Gastrocnemius medialis (tissue), 4 donors: ENCODE data around the gene GMPR.

Source experiments
- CTCF ChIP-seq, 5 experiments: fragments of 450-650 bp in 3 of 5; fragments of 200-600 bp in 2 of 5; sonication (generic) in 2 of 5; IDR thresholded peaks in 4 of 5; conservative IDR thresholded peaks in 1 of 5; 1 replicate in 4 of 5; 2 replicates in 1 of 5; pipeline ENCODE4 v1.5.1; 2016 to 2019; ENCODE audit warnings: antibody characterized with exemption in 5 of 5, mild to moderate bottlenecking in 3 of 5, moderate library complexity in 3 of 5
- POLR2A ChIP-seq, 2 donors: fragments of 450-650 bp; IDR thresholded peaks; one replicate each; pipeline ENCODE4 v1.6.1; 2017; ENCODE audit warnings: antibody characterized with exemption in 2 of 2, mild to moderate bottlenecking in 2 of 2, moderate library complexity in 2 of 2

- TF ChIP-seq CTCF (IDR thresholded peaks at IDR 0.05 in 4 of 5, conservative IDR thresholded peaks at IDR 0.05 in 1 of 5): no peak
- no peak for TF ChIP-seq POLR2A (IDR thresholded peaks at IDR 0.05)
Observed at GRCh38 chr6:16306334-16306733, 67.9 kb downstream of the GMPR start.
